NCI-H526 (cell line): ENCODE results near the gene YDJC.
"Not testable (repeated sequence)": the region's sequence is repeated elsewhere in the genome, so short reads cannot be mapped to it uniquely, and the experiment has no call there.

Experiments used
- DNase-seq, 2 experiments: peaks; one replicate each; lab custom pipeline; 2025; lab: John Stamatoyannopoulos, UW

Gene YDJC

DNA sequence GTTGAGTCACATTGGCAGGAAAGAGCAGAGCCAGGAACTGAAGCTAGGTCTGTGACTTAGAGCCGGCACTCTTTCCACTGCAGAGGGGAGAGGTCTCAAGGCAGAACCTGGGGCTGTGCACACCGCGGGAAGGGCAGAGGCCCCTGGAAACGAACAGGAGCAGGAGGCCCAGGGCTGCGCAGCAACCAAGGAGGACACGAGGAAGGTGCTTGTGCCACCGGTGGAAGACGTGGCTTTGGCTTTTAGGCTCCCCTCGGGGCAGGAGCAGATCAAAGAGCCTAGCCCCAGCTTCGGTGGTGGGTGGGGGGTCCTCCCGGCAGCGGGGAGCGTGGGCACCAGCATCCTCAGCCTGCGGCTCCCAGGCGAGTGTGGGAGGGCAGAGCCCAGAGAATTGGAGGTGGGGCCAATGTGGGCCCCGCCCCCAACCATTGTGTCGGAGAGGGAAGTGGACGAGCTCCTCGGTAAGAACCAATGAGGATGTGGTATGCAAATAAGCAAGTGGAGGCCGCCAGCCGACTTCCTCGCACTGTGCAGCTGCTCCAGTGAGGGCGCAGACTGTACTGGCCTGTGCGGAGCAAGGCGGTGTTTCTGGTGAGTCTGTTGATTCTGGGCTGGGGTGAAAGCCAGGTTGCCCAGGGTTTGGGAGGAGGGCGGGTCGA lies 2.5 kb upstream of the YDJC start, which contains the start of gene CCDC116:
TSS of gene CCDC116 (plus strand) at position 524 of the 659 bp plus-strand sequence. CDS start 422 bp downstream, outside the sequence.
- peak; percentile 61 to 81 for DNase-seq

GRCh38 chr22:21631025-21631424 lies 1.2 kb upstream of the YDJC start:
- DNase-seq, result no peak

- DNase-seq, result no peak
Observed at GRCh38 chr22:21628386-21629254, 1.2 kb downstream of the YDJC start.

DNA sequence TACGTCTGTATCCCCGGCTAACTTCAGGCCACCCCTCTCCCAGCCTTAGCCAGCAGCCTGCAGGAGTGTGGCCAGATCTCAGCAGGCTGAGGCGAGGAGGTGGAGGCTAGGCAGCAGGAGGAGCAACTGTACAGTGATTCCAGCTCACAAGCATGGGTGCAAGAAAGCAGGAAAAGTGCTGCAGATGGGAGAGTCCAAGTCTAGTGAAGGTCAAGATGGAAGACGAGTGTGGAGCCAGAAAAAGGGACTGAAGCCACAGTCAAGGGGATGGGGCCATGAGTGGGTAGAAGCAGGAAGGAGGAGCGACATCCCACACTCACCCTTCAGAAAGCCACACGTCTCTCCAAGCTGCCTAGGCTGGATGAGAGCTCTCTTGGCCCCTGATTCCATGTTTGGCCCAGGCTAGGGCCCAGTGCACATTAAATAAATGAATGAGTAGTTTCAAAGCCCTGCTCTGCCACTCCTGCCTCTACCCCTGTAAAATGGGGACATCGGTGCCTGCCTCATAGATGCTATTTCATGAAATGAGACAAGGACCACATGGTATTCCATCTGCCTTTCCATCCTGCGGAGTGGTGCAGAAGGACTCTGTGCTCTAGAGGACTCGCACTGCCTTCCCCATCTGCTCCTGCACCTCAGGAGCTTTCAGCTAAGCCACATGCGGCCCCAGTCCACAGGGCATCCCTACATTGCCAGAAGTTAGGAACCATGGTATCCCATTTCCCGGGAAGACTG lies 2.9 kb downstream of the YDJC start:
- no peak for DNase-seq

GRCh38 chr22:21626073-21626734 lies 3.6 kb downstream of the YDJC start:
- no peak for DNase-seq

- DNase-seq, result no peak
Observed at GRCh38 chr22:21624880-21625791, 4.7 kb downstream of the YDJC start.

DNA sequence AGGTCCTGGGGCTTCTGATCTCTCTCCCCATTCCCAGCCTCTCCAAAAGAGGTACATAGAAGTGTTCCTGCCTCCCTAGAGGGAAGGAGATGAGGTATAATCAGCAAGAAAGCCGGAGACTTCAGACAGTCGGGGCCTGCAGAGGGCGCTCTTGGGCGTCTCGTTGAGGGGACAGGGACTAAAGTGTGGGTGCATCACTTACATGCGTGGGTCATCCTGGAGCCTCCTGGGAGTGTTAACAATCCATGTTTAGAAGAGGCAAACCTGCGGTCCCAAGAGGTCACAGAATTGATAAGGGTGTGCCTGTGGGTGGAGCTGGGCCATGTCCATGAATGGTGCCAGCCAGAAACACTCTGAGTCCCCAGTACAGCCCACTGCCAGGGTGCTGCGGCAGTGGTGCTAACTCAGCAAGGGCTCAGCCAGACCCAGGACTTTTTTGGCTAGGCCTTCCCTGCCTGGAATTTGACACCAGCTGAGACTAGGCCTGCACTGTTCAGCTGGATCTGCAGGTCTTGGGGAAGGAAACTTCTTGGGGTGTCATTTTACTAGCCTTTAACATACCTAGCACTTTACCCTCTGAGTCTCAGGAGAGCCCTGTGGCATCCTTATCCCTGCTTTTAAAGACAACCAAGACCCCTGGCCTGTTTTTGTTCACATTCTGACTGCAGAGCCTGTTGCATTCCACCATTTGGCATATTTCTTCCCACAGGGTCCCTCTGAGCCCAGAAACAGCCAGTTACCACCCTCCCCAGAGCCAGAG lies 5.5 kb downstream of the YDJC start:
- DNase-seq, result peak in 1 of 2 experiments; percentile 31

- no peak for DNase-seq
Observed at GRCh38 chr22:21623648-21623970, 6.2 kb downstream of the YDJC start.

- DNase-seq, result no peak
Observed at GRCh38 chr22:21622919-21623647, 6.7 kb downstream of the YDJC start.

DNA sequence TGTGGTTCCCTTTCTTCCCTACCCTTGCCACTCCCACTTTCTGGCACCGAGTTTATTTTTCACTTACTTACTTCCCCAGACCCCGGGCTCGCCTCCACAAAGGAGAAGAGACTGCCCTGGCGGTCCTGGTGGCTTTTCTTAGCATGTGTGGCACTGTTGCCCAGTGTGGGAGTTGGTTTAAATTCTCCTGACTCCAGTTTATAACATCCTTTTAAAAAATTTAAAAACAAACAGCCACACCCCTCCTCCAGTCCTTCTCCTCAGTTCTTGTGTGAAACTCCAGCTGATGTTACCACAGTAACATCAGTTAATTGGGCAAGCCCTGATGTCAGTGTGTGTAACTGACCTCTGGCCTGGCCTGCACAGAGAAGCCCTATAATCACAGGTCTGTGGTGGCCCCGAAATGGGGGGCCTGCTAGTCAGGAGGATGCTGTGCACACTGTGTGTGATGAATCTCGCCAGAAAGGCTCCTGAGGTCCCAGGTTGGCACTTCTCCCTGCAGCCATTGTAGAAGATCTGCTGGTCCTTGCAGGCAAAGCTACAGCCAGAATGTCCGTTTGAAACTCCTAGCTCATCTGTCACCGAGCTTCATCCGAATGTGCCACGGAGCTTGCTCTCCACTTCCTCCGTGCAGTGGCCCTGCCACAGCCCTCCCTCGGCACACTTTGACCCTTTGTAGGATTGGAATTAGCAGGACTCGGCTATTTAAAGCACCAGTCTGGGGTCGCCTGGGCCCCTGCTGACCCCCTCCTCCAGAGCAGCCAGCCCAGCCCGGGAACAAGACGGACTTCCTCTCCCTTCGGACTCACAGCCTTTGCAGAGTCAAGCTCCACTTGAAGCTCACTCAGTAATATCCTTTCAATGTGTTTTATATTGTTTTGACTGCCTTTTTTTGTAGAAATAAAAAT lies 7.6 kb downstream of the YDJC start:
- no peak for DNase-seq

DNA sequence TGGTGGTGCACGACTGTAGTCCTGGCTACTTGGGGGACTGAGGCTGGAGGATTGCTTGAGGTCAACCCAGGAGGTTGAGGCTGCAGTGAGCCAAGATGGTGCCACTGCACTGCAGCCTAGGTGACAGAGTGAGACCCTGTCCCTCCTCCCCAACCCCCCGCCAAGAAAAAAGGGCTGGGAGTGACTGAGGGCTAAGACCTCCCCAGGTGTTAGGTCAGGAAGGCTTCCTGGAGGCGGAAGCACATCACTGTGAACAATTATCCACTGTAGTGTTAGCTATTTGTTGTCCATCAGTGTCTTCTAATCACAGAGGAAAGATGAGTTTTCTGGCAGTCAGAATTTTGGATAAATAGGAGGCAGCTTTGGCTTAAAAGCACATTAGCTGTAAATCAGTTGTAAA lies 8.8 kb downstream of the YDJC start:
- no peak for DNase-seq

DNA sequence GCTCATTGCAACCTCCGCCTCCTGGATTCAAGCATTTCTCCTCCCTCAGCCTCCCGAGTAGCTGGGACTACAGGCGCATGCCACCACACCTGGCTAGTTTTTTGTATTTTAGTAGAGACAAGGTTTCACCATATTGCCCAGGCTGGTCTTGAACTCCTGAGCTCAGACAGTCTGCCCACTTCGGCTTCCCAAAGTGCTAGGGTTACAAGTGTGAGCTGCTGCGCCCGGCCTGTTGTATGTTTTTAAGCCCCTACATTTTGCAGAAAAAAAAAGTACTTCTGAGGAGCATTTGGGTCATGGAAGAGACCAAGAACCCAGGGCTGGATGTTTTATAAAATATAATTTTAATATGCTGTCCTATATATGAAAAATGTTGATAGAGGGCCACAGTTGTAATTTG lies 12.5 kb downstream of the YDJC start:
- not testable (repeated sequence) for DNase-seq

- no peak for DNase-seq
Observed at GRCh38 chr22:21615731-21616130, 14.1 kb downstream of the YDJC start.

GRCh38 chr22:21613553-21614233 lies 16.1 kb downstream of the YDJC start:
- no peak for DNase-seq

- no peak for DNase-seq
Observed at GRCh38 chr22:21612858-21613257, 17.0 kb downstream of the YDJC start.

DNA sequence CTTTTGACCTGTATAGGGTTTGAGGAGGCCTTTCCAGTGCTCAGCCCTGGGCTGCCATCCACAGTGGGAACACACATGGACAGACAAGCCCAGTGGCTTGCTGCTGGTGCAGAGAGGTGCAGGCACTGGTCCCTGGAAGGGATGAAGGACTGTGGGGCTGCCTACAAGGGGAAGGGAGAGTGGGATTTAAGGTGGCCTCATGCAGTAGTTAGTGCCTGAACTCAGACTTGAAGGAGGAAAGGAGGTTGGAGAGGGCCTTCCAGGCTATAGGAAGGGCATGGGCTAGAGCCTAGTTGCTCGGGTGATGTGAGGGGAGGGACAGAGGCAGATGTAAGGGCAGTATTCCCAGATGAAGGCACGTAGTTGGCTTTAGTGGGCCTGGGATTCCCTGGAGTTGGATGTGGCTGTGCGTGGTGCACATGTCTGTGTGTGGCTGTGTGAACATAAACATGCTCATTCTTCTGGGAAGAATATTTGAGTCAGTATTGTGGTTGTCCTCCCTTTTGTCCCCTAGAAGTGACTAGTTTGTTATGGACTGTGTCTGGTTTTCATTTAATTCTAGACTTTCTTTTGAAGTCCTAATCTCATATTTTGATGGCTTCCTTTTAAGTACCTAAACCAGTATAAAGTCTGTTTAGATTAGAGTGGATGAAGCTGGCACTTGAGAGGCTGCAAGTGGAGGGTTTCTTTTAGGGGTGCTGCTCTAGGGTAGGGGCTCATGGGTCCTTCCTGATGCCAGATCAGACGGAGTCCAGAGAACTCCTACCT lies 18.4 kb downstream of the YDJC start:
- DNase-seq, result no peak

GRCh38 chr22:21609556-21610157 lies 20.2 kb downstream of the YDJC start:
- DNase-seq, result not testable (repeated sequence)
